ENCODE measurements around the gene NRXN3. TPM values are rescaled to one million over a fixed set of nuclear protein-coding genes. Genes with fewer than 3 reads are reported as not detected.

Gene NRXN3
- total and polyA plus RNA-seq, 2 donors (not counting 1 experiment from before 2014, with no cell fraction given) = not detected

GRCh38 chr14:79600406-79600805 lies 1430.2 kb downstream of the NRXN3 start:
- ATAC-seq (ENCODE audit: low read depth) (no peak), DNase-seq (no peak)
- Histone ChIP-seq H3K27me3 (replicated peaks in 1 of 4; ENCODE audit: control extremely low read depth in 1 of 4, control insufficient read depth in 3 of 4, insufficient read depth in 4 of 4, low read length in 3 of 4) (no peaks in the 10 kb centered on the region), H3K9me3 (ENCODE audit: control extremely low read depth in 1 of 3, control insufficient read depth in 2 of 3, insufficient read depth in 1 of 3, low read length in 2 of 3) (peaks cover 0 to 2% (median 0%) of the 10 kb centered on the region in 3 donors), H2AFZ (ENCODE audit: insufficient read depth, low read depth, low read length, poor library complexity, severe bottlenecking) (no peak overlapping the region), H3K36me3 (replicated peaks in 1 of 2; ENCODE audit: control extremely low read depth in 1 of 2, control insufficient read depth in 1 of 2, extremely low read depth in 1 of 2, insufficient read depth in 2 of 2, low read length in 1 of 2) (no peaks in the 10 kb centered on the region), H3K79me2 (ENCODE audit: control insufficient read depth, insufficient read depth, low read length) (no peaks in the 10 kb centered on the region), H3K4me3 (ENCODE audit: control extremely low read depth in 1 of 5, extremely low read depth in 1 of 5, insufficient read depth in 1 of 5, low read depth in 2 of 5, low read length in 4 of 5) (no peak overlapping the region), H3K4me1 (ENCODE audit: control insufficient read depth in 2 of 2, insufficient read depth in 2 of 2, low read length in 2 of 2) (no peaks in the 10 kb centered on the region), H3K4me2 (replicated peaks; ENCODE audit: low read depth, low read length, poor library complexity, severe bottlenecking) (no peak overlapping the region), H4K20me1 (ENCODE audit: control insufficient read depth, insufficient read depth, low read length, poor library complexity, severe bottlenecking) (no peaks in the 10 kb centered on the region), H3K27ac (ENCODE audit: low read length in 2 of 2) (no peak overlapping the region), H3K9ac (ENCODE audit: low read length) (no peak overlapping the region)
- H3K4me3 Mint-ChIP-seq = no peak overlapping the region
- TF ChIP-seq CTCF (IDR thresholded peaks at IDR 0.05) (no peak), EZH2 (IDR thresholded peaks at IDR 0.05; ENCODE audit: borderline replicate concordance, insufficient read depth, low read depth, low read length, poor library complexity, severe bottlenecking) (no peak)
- ChIA-PET CTCF (no interaction called here), POLR2A (no interaction called here)
- no peaks in the 10 kb centered on the region for H3K9me3 Mint-ChIP-seq (ENCODE audit: insufficient read depth)
- H3K27ac Mint-ChIP-seq = no peak overlapping the region
- intact Hi-C loops (cut with micrococcal nuclease) = no loop called here
- WGBS (ENCODE audit: insufficient coverage) = 88% methylated on average over 3 of the region's 3 CpGs
- H3K27me3 Mint-ChIP-seq = no peaks in the 10 kb centered on the region
- no peaks in the 10 kb centered on the region for H3K4me1 Mint-ChIP-seq

DNA sequence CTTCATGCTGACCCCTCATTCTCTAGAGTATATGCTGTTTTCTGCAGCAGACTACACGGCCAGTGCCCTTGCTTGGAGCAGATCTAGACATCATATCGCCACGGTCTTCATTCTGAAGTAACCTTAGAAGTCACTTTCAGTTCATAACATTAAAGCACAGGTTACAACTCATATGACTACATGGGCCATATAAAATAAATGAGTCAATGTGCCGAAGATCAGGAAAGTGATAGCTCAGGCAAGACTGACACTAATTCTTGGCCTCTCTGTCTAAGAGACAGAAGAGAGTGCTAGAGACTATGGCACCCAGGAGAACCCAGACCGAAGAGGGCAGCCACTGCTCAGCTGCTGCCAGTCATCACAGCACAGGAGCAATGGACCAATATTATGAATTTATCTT lies 1431.4 kb downstream of the NRXN3 start:
- no peaks in the 10 kb centered on the region for H4K20me1 ChIP-seq (ENCODE audit: control insufficient read depth, insufficient read depth, low read length, poor library complexity, severe bottlenecking)
- no peak overlapping the region for H3K4me3 Mint-ChIP-seq
- H3K27ac Mint-ChIP-seq = no peak overlapping the region
- no peak overlapping the region for H3K4me2 ChIP-seq (replicated peaks; ENCODE audit: low read depth, low read length, poor library complexity, severe bottlenecking)
- no peaks in the 10 kb centered on the region for H3K27me3 Mint-ChIP-seq
- ATAC-seq (ENCODE audit: low read depth) (no peak), DNase-seq (no peak)
- 80% methylated on average over 3 of the region's 5 CpGs for WGBS (ENCODE audit: insufficient coverage)
- H3K9me3 Mint-ChIP-seq (ENCODE audit: insufficient read depth) = no peaks in the 10 kb centered on the region
- no peaks in the 10 kb centered on the region for H3K4me1 Mint-ChIP-seq
- H3K4me3 ChIP-seq (ENCODE audit: control extremely low read depth in 1 of 5, extremely low read depth in 1 of 5, insufficient read depth in 1 of 5, low read depth in 2 of 5, low read length in 4 of 5) = no peak overlapping the region
- TF ChIP-seq EZH2 (IDR thresholded peaks at IDR 0.05; ENCODE audit: borderline replicate concordance, insufficient read depth, low read depth, low read length, poor library complexity, severe bottlenecking) = no peak
- TF ChIP-seq CTCF (IDR thresholded peaks at IDR 0.05) = no peak
- ChIA-PET POLR2A (no interaction called here), CTCF (no interaction called here)
- H3K27me3 ChIP-seq (replicated peaks in 1 of 4; ENCODE audit: control extremely low read depth in 1 of 4, control insufficient read depth in 3 of 4, insufficient read depth in 4 of 4, low read length in 3 of 4) = no peaks in the 10 kb centered on the region
- intact Hi-C loops (cut with micrococcal nuclease) = no loop called here
- no peaks in the 10 kb centered on the region for H3K36me3 ChIP-seq (replicated peaks in 1 of 2; ENCODE audit: control extremely low read depth in 1 of 2, control insufficient read depth in 1 of 2, extremely low read depth in 1 of 2, insufficient read depth in 2 of 2, low read length in 1 of 2)
- no peaks in the 10 kb centered on the region for H3K4me1 ChIP-seq (ENCODE audit: control insufficient read depth in 2 of 2, insufficient read depth in 2 of 2, low read length in 2 of 2)
- H3K79me2 ChIP-seq (ENCODE audit: control insufficient read depth, insufficient read depth, low read length) = no peaks in the 10 kb centered on the region
- H2AFZ ChIP-seq (ENCODE audit: insufficient read depth, low read depth, low read length, poor library complexity, severe bottlenecking) = no peak overlapping the region
- H3K27ac ChIP-seq (ENCODE audit: low read length in 2 of 2) = no peak overlapping the region
- peaks cover 0 to 2% (median 0%) of the 10 kb centered on the region in 3 donors for H3K9me3 ChIP-seq (ENCODE audit: control extremely low read depth in 1 of 3, control insufficient read depth in 2 of 3, insufficient read depth in 1 of 3, low read length in 2 of 3)
- no peak overlapping the region for H3K9ac ChIP-seq (ENCODE audit: low read length)
